Measurements from ENCODE around the gene NOTCH2.

NOTCH2 gene

DNA sequence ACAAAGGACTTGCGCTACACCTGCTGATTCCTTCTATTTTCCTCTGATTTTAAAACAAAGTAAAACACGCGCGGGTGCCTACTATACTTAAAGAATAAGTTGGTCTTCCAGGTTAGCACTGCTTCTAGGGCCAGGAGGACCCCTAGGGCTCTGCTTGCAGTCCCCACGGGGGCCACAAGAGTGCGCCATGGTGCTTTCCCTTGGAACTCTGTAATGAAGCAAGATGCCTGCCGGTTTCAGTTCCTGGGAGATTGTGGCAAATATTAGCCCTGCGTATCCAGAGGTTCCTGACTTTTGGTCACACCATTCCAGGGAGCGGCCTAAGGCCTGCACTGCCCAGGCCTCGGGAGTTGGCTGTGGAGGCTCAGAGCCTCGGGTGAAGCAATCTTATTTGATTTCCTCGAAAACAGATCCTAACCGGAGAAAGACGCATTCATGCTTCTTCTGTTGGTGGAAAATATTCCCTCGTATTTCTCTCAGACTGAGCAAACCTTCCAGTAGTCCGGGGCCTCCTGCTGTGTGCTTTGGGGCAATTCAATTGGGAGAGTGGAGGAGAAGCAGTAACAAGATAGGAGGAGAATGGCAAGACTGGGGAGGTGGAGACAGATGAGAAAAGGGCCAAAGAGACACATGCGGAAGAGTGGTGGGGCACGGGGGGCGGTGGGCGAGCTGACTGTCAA lies 198.4 kb downstream of the NOTCH2 start:
- peak; percentile 85 for DNase-seq

DNA sequence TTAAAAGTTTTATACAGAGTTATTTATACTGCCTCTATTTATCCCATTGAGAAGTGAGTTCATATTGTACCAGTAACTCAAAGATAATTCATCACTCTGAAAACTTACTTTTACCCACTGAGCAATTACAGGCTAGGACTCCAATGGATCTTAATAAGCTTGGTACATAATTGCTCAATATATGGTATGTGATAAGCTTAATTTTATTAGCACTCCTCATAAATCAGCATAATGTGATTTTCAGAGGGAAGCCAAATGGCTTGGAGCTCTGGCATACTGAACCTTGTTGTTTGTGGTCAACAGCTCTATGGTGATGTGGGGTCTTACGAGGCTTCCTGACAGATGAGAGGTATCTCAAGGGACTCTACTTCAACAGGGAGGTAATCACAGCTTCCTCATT lies 199.5 kb downstream of the NOTCH2 start:
- DNase-seq, result no peak

DNA sequence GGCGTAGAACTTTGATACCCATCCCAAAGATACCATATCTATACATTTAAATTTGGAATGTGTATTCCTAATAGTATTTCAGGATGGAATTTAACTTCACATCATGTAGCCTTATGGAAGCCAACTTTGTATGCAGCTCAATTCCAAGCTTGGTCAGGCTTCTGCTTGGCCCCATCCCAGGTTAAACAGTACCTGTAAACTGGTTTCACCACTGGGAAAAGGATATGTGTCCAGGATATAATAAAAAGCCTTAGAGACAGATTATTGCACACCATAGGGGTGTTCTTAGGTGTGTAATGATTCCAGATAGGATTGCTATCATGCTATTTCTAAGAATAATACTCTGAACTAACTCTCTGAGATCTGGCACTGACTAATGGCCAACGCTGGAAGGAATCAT lies 201.3 kb downstream of the NOTCH2 start:
- no peak for DNase-seq

DNA sequence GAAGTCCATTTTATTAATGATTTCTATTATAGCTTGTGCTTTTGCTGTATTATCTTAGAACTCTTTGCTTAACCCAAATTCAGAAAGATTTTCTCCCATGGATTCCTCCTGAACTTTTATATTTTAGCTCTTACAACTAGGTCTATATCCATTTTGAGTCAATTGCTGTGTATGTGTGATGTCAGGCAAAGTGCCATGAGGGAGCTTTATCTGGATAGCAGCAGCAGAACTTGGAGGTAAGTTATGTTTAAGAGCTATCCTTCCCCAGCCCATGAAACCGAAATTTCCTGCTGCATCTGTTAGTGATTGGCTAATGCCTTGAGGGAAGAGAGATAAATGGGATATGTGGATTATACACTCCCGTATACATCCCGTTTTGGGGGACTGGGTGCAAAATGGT lies 203.0 kb downstream of the NOTCH2 start:
- DNase-seq, result no peak

DNA sequence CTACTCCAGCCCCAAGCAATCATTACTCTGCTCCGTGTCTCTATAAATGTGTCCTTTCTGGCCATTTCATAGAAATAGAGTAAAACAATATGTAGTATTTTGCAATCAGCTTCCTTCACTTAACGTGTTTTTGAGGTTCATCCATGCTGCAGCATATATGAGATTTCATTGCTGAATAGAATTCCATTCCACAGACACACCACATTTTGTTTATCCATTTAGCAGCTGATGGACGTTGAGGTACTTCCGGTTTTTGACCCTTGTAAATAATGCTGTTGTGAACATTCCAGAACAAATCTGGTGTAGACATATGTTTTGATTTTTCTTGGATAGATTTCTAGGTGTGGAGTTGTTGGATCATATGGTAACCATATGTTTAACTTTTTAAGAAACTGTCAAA lies 203.8 kb downstream of the NOTCH2 start:
- no peak for DNase-seq

DNA sequence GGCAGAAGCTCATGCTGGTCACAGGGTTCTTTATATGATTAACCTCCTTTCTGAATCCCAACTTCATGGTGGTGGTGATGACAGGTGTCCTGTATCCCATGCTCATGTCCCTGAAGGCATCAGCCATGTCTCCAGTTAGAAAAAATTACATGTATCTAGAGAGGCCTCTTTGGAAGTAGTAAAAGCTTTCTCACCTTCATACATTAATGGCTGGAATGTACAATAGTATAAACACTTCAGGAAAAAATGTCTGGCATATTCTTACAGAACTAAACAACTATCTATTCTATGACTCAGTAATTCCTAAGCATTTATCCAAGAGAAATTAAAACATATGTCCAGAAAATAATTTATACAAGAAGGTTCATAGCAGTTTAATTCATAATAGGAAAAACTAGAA lies 207.2 kb downstream of the NOTCH2 start:
- no peak for DNase-seq

All from activated CD4-positive, alpha-beta T cell treated with anti-CD3 and anti-CD28 coated beads for 48 hours (primary cell).